Endothelial cell of umbilical vein (primary cell): ENCODE data around the gene TEX19. TPM values are rescaled to one million over a fixed set of nuclear protein-coding genes. Genes with fewer than 3 reads are reported as not detected.

Experiments used
- BruUV-seq: library from RNA; stranded (reverse); fragments of 400-500 nt; replicated peaks from 2 replicates; lab custom pipeline; 2021; lab: Mats Ljungman, UMichigan
- CTCF ChIA-PET: fragments of 300-600, 350-600 bp; sonication (Branson Sonifier 250); formaldehyde crosslinking; loops from one replicate; lab custom pipeline; 2021; ENCODE audit warnings: antibody characterized with exemption, inconsistent platforms; lab: Charles Lee
- POLR2A ChIA-PET: fragments of 300-600, 350-600 bp; sonication (Branson Sonifier 250); formaldehyde crosslinking; loops from one replicate; lab custom pipeline; 2021; ENCODE audit warnings: antibody characterized with exemption, inconsistent platforms; lab: Charles Lee
- DNase-seq: peaks from one replicate; pipeline ENCODE4 v3.0.0-alpha.2; 2011; ENCODE audit warnings: low read depth, low spot score
- FAIRE-seq: peaks from 2 replicates; lab custom pipeline; 2011; peaks lifted over from hg19 to GRCh38; lab: Jason Lieb, UNC
- H2AFZ ChIP-seq: 2 replicates; pipeline ENCODE4 v1.6.0; 2012; ENCODE audit warnings: low read depth, low read length, control low read depth, inconsistent platforms
- H3K27ac ChIP-seq: 2 replicates; pipeline ENCODE4 v1.5.1; 2011; ENCODE audit warnings: low read depth, mild to moderate bottlenecking, control low read depth, low read length, moderate library complexity; ENCODE audit not compliant: insufficient read depth
- H3K27me3 ChIP-seq, 2 experiments: 2 replicates each; pipeline versions ENCODE4 v1.6.0 to v1.6.1; 2011; ENCODE audit warnings: low read length in 2 of 2, mixed read lengths in 1 of 2; ENCODE audit not compliant: control insufficient read depth in 2 of 2, insufficient read depth in 2 of 2
- H3K36me3 ChIP-seq, 2 experiments: 2 replicates in 1 of 2; 3 replicates in 1 of 2; pipeline ENCODE4 v1.5.1; 2011; ENCODE audit warnings: low read length in 2 of 2, mild to moderate bottlenecking in 1 of 2, moderate library complexity in 1 of 2; ENCODE audit not compliant: control insufficient read depth in 2 of 2, insufficient read depth in 2 of 2; ENCODE audit errors: extremely low read depth in 1 of 2
- H3K4me1 ChIP-seq: 3 replicates; pipeline ENCODE4 v1.5.1; 2011; ENCODE audit warnings: mild to moderate bottlenecking, low read length; ENCODE audit not compliant: control insufficient read depth, insufficient read depth; ENCODE audit errors: extremely low read depth
- H3K4me2 ChIP-seq: 2 replicates; pipeline ENCODE4 v1.6.1; 2011; ENCODE audit warnings: low read length, control low read depth, mixed read lengths; ENCODE audit not compliant: insufficient read depth
- H3K4me3 ChIP-seq, 3 experiments: fragments of 200-600 bp in 1 of 3; sonication (generic), shearing (Covaris generic) in 1 of 3; replicated peaks in 1 of 3; 2 replicates each; pipeline ENCODE4 v1.5.1; 2011 to 2016; ENCODE audit warnings: control low read depth in 3 of 3, low read length in 3 of 3, mild to moderate bottlenecking in 2 of 3, inconsistent platforms in 1 of 3, low read depth in 1 of 3, moderate library complexity in 1 of 3; ENCODE audit not compliant: insufficient read depth in 1 of 3
- H3K79me2 ChIP-seq: 2 replicates; pipeline ENCODE4 v1.6.0; 2012; ENCODE audit warnings: low read length, inconsistent platforms; ENCODE audit not compliant: control insufficient read depth, insufficient read depth
- H3K9ac ChIP-seq: replicated peaks from 2 replicates; pipeline ENCODE3; 2011; ENCODE audit warnings: low read length, control low read depth; ENCODE audit not compliant: insufficient read depth; ENCODE audit errors: extremely low read depth
- H3K9me1 ChIP-seq: replicated peaks from 3 replicates; pipeline ENCODE4 v1.6.0; 2011; ENCODE audit warnings: mild to moderate bottlenecking, low read length; ENCODE audit not compliant: control insufficient read depth, insufficient read depth; ENCODE audit errors: extremely low read depth
- H3K9me3 ChIP-seq: replicated peaks from 2 replicates; pipeline ENCODE4 v1.5.1; 2012; ENCODE audit warnings: low read length, inconsistent platforms; ENCODE audit not compliant: control insufficient read depth, insufficient read depth
- H4K20me1 ChIP-seq: replicated peaks from 2 replicates; pipeline ENCODE3; 2011; ENCODE audit warnings: mild to moderate bottlenecking, low read length; ENCODE audit not compliant: control insufficient read depth, insufficient read depth; ENCODE audit errors: extremely low read depth
- EZH2 ChIP-seq: IDR thresholded peaks from 2 replicates; pipeline ENCODE4 v1.6.1; 2012; ENCODE audit warnings: borderline replicate concordance, low read depth, mild to moderate bottlenecking, moderate library complexity, low read length, inconsistent platforms; ENCODE audit not compliant: severe bottlenecking
- FOS ChIP-seq: IDR thresholded peaks from 2 replicates; pipeline ENCODE4 v1.6.1; 2011; ENCODE audit warnings: mild to moderate bottlenecking, low read length, moderate library complexity, borderline replicate concordance; ENCODE audit not compliant: insufficient read depth
- GATA2 ChIP-seq: IDR thresholded peaks from 2 replicates; pipeline ENCODE4 v1.7.0; 2011; ENCODE audit warnings: low read depth, mild to moderate bottlenecking, moderate library complexity, mixed read lengths, low read length; ENCODE audit not compliant: insufficient read length, insufficient read depth
- JUN ChIP-seq: IDR thresholded peaks from 2 replicates; pipeline ENCODE4 v1.6.1; 2011; ENCODE audit warnings: borderline replicate concordance, low read depth; ENCODE audit not compliant: insufficient read length, insufficient read depth
- MYC ChIP-seq: IDR thresholded peaks from one replicate; pipeline ENCODE4 v1.6.1; 2011; ENCODE audit warnings: mild to moderate bottlenecking, low read depth, low read length
- POLR2A ChIP-seq: IDR thresholded peaks from 2 replicates; pipeline ENCODE4 v1.6.1; 2012; ENCODE audit warnings: low read depth, mild to moderate bottlenecking, control low read depth, low read length
- POLR2AphosphoS5 ChIP-seq: IDR thresholded peaks from 2 replicates; pipeline ENCODE4 v1.6.1; 2012; ENCODE audit warnings: low read depth, mild to moderate bottlenecking, control low read depth, low read length, moderate library complexity; ENCODE audit not compliant: insufficient read depth
- dilution Hi-C: fragments of 300-500 bp; cut with MboI; formaldehyde crosslinking; loops from one replicate; pipeline ENCODE4 v1.15.0; 2019; ENCODE audit warnings: low sequenced_read_pairs; ENCODE audit not compliant: extremely low pct_ligation_motif_present
- intact Hi-C: fragments of 100-400 bp; cut with micrococcal nuclease; formaldehyde crosslinking; loops from one replicate; pipeline ENCODE4 v1.10.0; 2022
- polyA plus RNA-seq, 4 experiments: library from polyadenylated mRNA; depleted of rRNA in 3 of 4; stranded (reverse) in 3 of 4; unstranded in 1 of 4; fragments of >200 nt; gene quantifications; 2 replicates each; pipeline versions ENCODE4 v1.2.1 to v1.2.3, GENCODE V29; 2011 to 2012; ENCODE audit warnings: missing spikeins in 1 of 4
- total RNA-seq: library from RNA; stranded (reverse); gene quantifications from 2 replicates; pipeline ENCODE4 v1.2.3, GENCODE V29; 2021
- TF ChIP-seq, protein P1 (sequence below): IDR thresholded peaks from 2 replicates; pipeline ENCODE4 v1.6.1; 2011; ENCODE audit not compliant: insufficient read depth, insufficient read length
- TF ChIP-seq, protein P2 (sequence below), 2 donors: IDR thresholded peaks; 1 replicate in 1 of 2; 2 replicates in 1 of 2; pipeline ENCODE4 v1.5.1; 2011; ENCODE audit warnings: low read length in 2 of 2, mild to moderate bottlenecking in 2 of 2, moderate library complexity in 2 of 2, control low read depth in 1 of 2, inconsistent platforms in 1 of 2, low read depth in 1 of 2; ENCODE audit not compliant: insufficient read depth in 1 of 2; ENCODE audit errors: extremely low read depth in 1 of 2

Gene TEX19
- total and polyA plus RNA-seq, 2 donors (not counting 3 experiments of a cell fraction or from before 2014, with no cell fraction given) = 0.06 TPM; not detected in 1

DNA sequence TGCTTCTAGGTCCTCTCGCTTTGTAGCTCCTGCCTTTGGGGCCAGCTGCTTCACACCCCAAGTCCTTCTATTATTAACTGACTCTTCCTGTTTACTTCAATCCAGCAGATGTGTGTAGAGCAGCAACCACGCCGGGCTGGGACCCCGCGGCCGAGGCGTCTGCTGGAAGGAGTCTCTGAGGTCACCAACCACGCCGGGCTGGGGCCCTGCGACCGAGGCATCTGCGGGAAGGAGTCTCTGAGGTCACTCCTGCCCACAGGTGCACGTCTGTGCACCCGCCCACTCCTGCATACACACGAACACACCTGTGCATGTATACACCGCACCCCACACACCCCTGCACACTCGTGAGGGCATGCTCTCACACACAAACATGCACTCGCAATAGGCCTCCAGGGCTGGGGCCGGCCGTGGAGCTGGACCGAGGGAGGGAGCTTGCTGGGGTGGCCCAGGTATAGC, 7.8 kb upstream of the TEX19 start:
- Histone ChIP-seq H2AFZ (no peak overlapping the region), H3K27ac (no peak overlapping the region), H3K9me3 (no peaks in the 10 kb centered on the region), H3K4me2 (no peak overlapping the region), H3K9ac (no peak overlapping the region), H3K4me1 (no peaks in the 10 kb centered on the region), H3K9me1 (no peaks in the 10 kb centered on the region), H3K27me3 (no peaks in the 10 kb centered on the region), H4K20me1 (no peaks in the 10 kb centered on the region), H3K36me3 (no peaks in the 10 kb centered on the region), H3K4me3 (no peak overlapping the region), H3K79me2 (no peaks in the 10 kb centered on the region)
- TF ChIP-seq FOS (no peak), EZH2 (no peak), MYC (no peak), JUN (no peak), POLR2A (no peak), GATA2 (no peak), POLR2AphosphoS5 (no peak)
- TF ChIP-seq, protein P1, sequence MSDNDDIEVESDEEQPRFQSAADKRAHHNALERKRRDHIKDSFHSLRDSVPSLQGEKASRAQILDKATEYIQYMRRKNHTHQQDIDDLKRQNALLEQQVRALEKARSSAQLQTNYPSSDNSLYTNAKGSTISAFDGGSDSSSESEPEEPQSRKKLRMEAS = no peak
- TF ChIP-seq, protein P2, sequence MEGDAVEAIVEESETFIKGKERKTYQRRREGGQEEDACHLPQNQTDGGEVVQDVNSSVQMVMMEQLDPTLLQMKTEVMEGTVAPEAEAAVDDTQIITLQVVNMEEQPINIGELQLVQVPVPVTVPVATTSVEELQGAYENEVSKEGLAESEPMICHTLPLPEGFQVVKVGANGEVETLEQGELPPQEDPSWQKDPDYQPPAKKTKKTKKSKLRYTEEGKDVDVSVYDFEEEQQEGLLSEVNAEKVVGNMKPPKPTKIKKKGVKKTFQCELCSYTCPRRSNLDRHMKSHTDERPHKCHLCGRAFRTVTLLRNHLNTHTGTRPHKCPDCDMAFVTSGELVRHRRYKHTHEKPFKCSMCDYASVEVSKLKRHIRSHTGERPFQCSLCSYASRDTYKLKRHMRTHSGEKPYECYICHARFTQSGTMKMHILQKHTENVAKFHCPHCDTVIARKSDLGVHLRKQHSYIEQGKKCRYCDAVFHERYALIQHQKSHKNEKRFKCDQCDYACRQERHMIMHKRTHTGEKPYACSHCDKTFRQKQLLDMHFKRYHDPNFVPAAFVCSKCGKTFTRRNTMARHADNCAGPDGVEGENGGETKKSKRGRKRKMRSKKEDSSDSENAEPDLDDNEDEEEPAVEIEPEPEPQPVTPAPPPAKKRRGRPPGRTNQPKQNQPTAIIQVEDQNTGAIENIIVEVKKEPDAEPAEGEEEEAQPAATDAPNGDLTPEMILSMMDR (IDR thresholded peaks at IDR 0.05; ENCODE audit: extremely low read depth in 1 of 2, insufficient read depth in 1 of 2, low read depth in 1 of 2, low read length in 2 of 2) = no peak
- dilution Hi-C loops = no loop called here
- intact Hi-C loops = loop anchor here (2.0 kb wide), 1 partner anchor 204 kb away; no protein-coding TSS in a partner anchor
- no TSS peak for BruUV-seq
- POLR2A ChIA-PET = no interaction called here
- no peak for DNase-seq
- CTCF ChIA-PET = interaction anchor here (0.7 to 2.4 kb wide), 5 partner anchors 13 to 431 kb away, joined by 3 to 6 read pairs (median 4); no protein-coding TSS in a partner anchor
- no peak for FAIRE-seq
